SK-N-SH treated with all-trans-retinoic acid at 6 μM for 48 hours (cell line): ENCODE measurements around the gene TPST1.

Experiments used
- ATAC-seq: fragments of 200-7000 bp; cut with Tn5 transposase; 3 replicates; pipeline ENCODE4 v1.9.1; 2020; ENCODE audit warnings: mild to moderate bottlenecking, moderate library complexity
- ARNTL ChIP-seq: fragments of 450-650 bp; formaldehyde crosslinking; IDR thresholded peaks from 2 replicates; pipeline ENCODE4 v1.5.0; 2020; ENCODE audit warnings: low read depth, mild to moderate bottlenecking, moderate library complexity, borderline replicate concordance
- BACH2 ChIP-seq: fragments of 250-450 bp; sonication (Bioruptor Pico); IDR thresholded peaks from 2 replicates; pipeline ENCODE4 v1.9.0; 2021; ENCODE audit warnings: mild to moderate bottlenecking, borderline replicate concordance
- CREB5 ChIP-seq: fragments of 250-450 bp; sonication (Bioruptor Pico); IDR thresholded peaks from 2 replicates; pipeline ENCODE4 v1.5.1; 2020; ENCODE audit warnings: low read depth, mild to moderate bottlenecking, moderate library complexity
- CSDC2 ChIP-seq: fragments of 250-450 bp; sonication (Bioruptor Pico); IDR thresholded peaks from 2 replicates; pipeline ENCODE4 v1.5.0; 2020; ENCODE audit warnings: mild to moderate bottlenecking, moderate library complexity
- CSRNP3 ChIP-seq: fragments of 250-450 bp; sonication (Bioruptor Pico); IDR thresholded peaks from 2 replicates; pipeline ENCODE4 v1.5.1; 2021; ENCODE audit warnings: mild to moderate bottlenecking, moderate library complexity
- ESRRG ChIP-seq: fragments of 250-450 bp; sonication (Bioruptor Pico); IDR thresholded peaks from 2 replicates; pipeline ENCODE4 v1.6.1; 2021; ENCODE audit warnings: mild to moderate bottlenecking
- GLIS3 ChIP-seq: fragments of 250-450 bp; sonication (Bioruptor Pico); IDR thresholded peaks from 2 replicates; pipeline ENCODE4 v1.5.0; 2020; ENCODE audit warnings: mild to moderate bottlenecking, moderate library complexity
- ISL1 ChIP-seq: fragments of 250-450 bp; sonication (Bioruptor Pico); IDR thresholded peaks from 2 replicates; pipeline ENCODE4 v2.1.2; 2022; ENCODE audit warnings: mild to moderate bottlenecking, moderate library complexity
- OSR1 ChIP-seq: fragments of 250-450 bp; sonication (Bioruptor Pico); IDR thresholded peaks from 2 replicates; pipeline ENCODE4 v1.8.0; 2022; ENCODE audit warnings: moderate library complexity, mild to moderate bottlenecking, inconsistent platforms
- PATZ1 ChIP-seq: fragments of 250-450 bp; sonication (Bioruptor Pico); IDR thresholded peaks from 2 replicates; pipeline ENCODE4 v1.8.0; 2020; ENCODE audit warnings: mild to moderate bottlenecking, moderate library complexity, borderline replicate concordance
- POU6F1 ChIP-seq: fragments of 250-450 bp; sonication (Bioruptor Pico); IDR thresholded peaks from 2 replicates; pipeline ENCODE4 v1.8.0; 2021; ENCODE audit warnings: low read depth, mild to moderate bottlenecking, moderate library complexity, borderline replicate concordance
- RARB ChIP-seq: fragments of 250-450 bp; sonication (Bioruptor Pico); IDR thresholded peaks from 2 replicates; pipeline ENCODE4 v1.8.0; 2021; ENCODE audit warnings: mild to moderate bottlenecking, moderate library complexity
- TCF4 ChIP-seq: fragments of 250-450 bp; sonication (Bioruptor Pico); IDR thresholded peaks from 2 replicates; pipeline ENCODE4 v1.8.0; 2021; ENCODE audit warnings: mild to moderate bottlenecking, moderate library complexity, borderline replicate concordance
- TOX ChIP-seq: fragments of 250-450 bp; sonication (Bioruptor Pico); IDR thresholded peaks from 2 replicates; pipeline ENCODE4 v1.8.0; 2021; ENCODE audit warnings: mild to moderate bottlenecking, moderate library complexity, borderline replicate concordance
- TSHZ2 ChIP-seq: fragments of 250-450 bp; sonication (Bioruptor Pico); IDR thresholded peaks from 2 replicates; pipeline ENCODE4 v1.5.0; 2020; ENCODE audit warnings: mild to moderate bottlenecking, moderate library complexity
- ZC3H10 ChIP-seq: fragments of 250-450 bp; sonication (Bioruptor Pico); IDR thresholded peaks from 2 replicates; pipeline ENCODE4 v1.5.1; 2021; ENCODE audit warnings: mild to moderate bottlenecking, moderate library complexity
- ZFP30 ChIP-seq: fragments of 450-650 bp; formaldehyde crosslinking; IDR thresholded peaks from 2 replicates; pipeline ENCODE4 v1.5.0; 2022; ENCODE audit warnings: mild to moderate bottlenecking, moderate library complexity
- ZNF565 ChIP-seq: fragments of 450-650 bp; formaldehyde crosslinking; conservative IDR thresholded peaks from 2 replicates; pipeline ENCODE4 v1.5.0; 2020; ENCODE audit warnings: low read depth, mild to moderate bottlenecking, moderate library complexity
- ZNF70 ChIP-seq: fragments of 450-650 bp; formaldehyde crosslinking; IDR thresholded peaks from 2 replicates; pipeline ENCODE4 v1.5.0; 2020; ENCODE audit warnings: mild to moderate bottlenecking, moderate library complexity
- ZNF8 ChIP-seq: fragments of 450-650 bp; formaldehyde crosslinking; IDR thresholded peaks from 2 replicates; pipeline ENCODE4 v1.5.0; 2020; ENCODE audit warnings: mild to moderate bottlenecking, moderate library complexity

The TPST1 gene

GRCh38 chr7:66310620-66311019 is 105.5 kb downstream of the TPST1 start:
- TF ChIP-seq RARB (CRISPR knock-in tag) (no peak), PATZ1 (no peak), OSR1 (CRISPR knock-in tag) (no peak), ZNF70 (no peak), ARNTL (CRISPR knock-in tag) (no peak), CREB5 (CRISPR knock-in tag) (no peak), TSHZ2 (CRISPR knock-in tag) (no peak), ZNF8 (CRISPR knock-in tag) (no peak), TCF4 (no peak)
- ATAC-seq, result no peak

- TF ChIP-seq GLIS3 (CRISPR knock-in tag), result no peak
- TF ChIP-seq TOX (CRISPR knock-in tag), result no peak
- no peak for TF ChIP-seq POU6F1 (CRISPR knock-in tag)
- no peak for TF ChIP-seq BACH2
- no peak for TF ChIP-seq ARNTL (CRISPR knock-in tag)
- TF ChIP-seq ZC3H10, result no peak
- TF ChIP-seq ESRRG (CRISPR knock-in tag), result no peak
- no peak for TF ChIP-seq OSR1 (CRISPR knock-in tag)
- no peak for TF ChIP-seq ZNF8 (CRISPR knock-in tag)
- no peak for TF ChIP-seq ZNF70
- TF ChIP-seq CSRNP3 (CRISPR knock-in tag), result no peak
- no peak for TF ChIP-seq ISL1 (CRISPR knock-in tag)
- TF ChIP-seq CREB5 (CRISPR knock-in tag), result no peak
- TF ChIP-seq ZNF565 (CRISPR knock-in tag), result no peak
- TF ChIP-seq PATZ1, result no peak
- TF ChIP-seq CSDC2 (CRISPR knock-in tag), result no peak
- no peak for TF ChIP-seq ZFP30 (CRISPR knock-in tag)
- no peak for ATAC-seq
Measured at GRCh38 chr7:66313886-66314568, 108.9 kb downstream of the TPST1 start.
